H1 (cell line): Measurements from ENCODE around the gene GADL1. TPM values are rescaled to one million over a fixed set of nuclear protein-coding genes. Genes with fewer than 3 reads are reported as not detected.

Source experiments
- CTCF ChIA-PET: fragments of 300-600 bp; sonication (Branson Sonifier 250); formaldehyde crosslinking; loops from one replicate; lab custom pipeline; 2021; ENCODE audit not compliant: partially characterized antibody; lab: Charles Lee
- POLR2A ChIA-PET: fragments of 300-600 bp; sonication (Branson Sonifier 250); formaldehyde crosslinking; loops from one replicate; lab custom pipeline; 2021; ENCODE audit warnings: inconsistent platforms; ENCODE audit not compliant: partially characterized antibody; lab: Charles Lee
- DNase-seq, 2 experiments: peaks; one replicate each; pipeline versions ENCODE4 v3.0.0 to v3.0.0-alpha.2; 2010 to 2022; ENCODE audit warnings: low spot score in 2 of 2, low read depth in 1 of 2, mixed read lengths in 1 of 2
- FAIRE-seq: peaks from 2 replicates; lab custom pipeline; 2011; peaks lifted over from hg19 to GRCh38; lab: Jason Lieb, UNC
- H2AFZ ChIP-seq: 2 replicates; pipeline ENCODE4 v1.8.1; 2012; ENCODE audit warnings: low read length, inconsistent platforms
- H2AK5ac ChIP-seq: 2 replicates; pipeline ENCODE4 v1.6.1; 2013; ENCODE audit warnings: low read depth, low read length
- H2BK120ac ChIP-seq: replicated peaks from 2 replicates; pipeline ENCODE3; 2013; ENCODE audit warnings: low read depth, low read length, inconsistent platforms
- H2BK12ac ChIP-seq: 2 replicates; pipeline ENCODE4 v1.6.1; 2013; ENCODE audit warnings: low read depth, low read length
- H2BK15ac ChIP-seq: 2 replicates; pipeline ENCODE4 v1.6.1; 2013; ENCODE audit warnings: low read length
- H2BK20ac ChIP-seq: 2 replicates; pipeline ENCODE4 v1.6.1; 2013; ENCODE audit warnings: low read length
- H2BK5ac ChIP-seq: 2 replicates; pipeline ENCODE4 v1.6.1; 2013; ENCODE audit warnings: low read depth, low read length
- H3K14ac ChIP-seq: 2 replicates; pipeline ENCODE4 v1.6.1; 2013; ENCODE audit warnings: inconsistent platforms; ENCODE audit not compliant: insufficient read length
- H3K18ac ChIP-seq: 2 replicates; pipeline ENCODE4 v1.6.1; 2013; ENCODE audit warnings: low read length; ENCODE audit errors: extremely low read depth
- H3K23ac ChIP-seq: 2 replicates; pipeline ENCODE4 v1.6.1; 2013; ENCODE audit warnings: inconsistent platforms; ENCODE audit not compliant: insufficient read length
- H3K23me2 ChIP-seq: 2 replicates; pipeline ENCODE4 v1.6.1; 2013; ENCODE audit warnings: low read depth, low read length
- H3K27ac ChIP-seq: 2 replicates; pipeline ENCODE4 v1.6.1; 2011; ENCODE audit warnings: low read depth, low read length, inconsistent platforms
- H3K27me3 ChIP-seq, 4 experiments: replicated peaks in 1 of 4; 1 replicate in 1 of 4; 2 replicates in 3 of 4; pipeline versions ENCODE4 v1.6.1 to v1.8.1; 2011 to 2013; ENCODE audit warnings: low read length in 3 of 4, mild to moderate bottlenecking in 3 of 4, inconsistent platforms in 2 of 4, mixed read lengths in 2 of 4, moderate library complexity in 1 of 4; ENCODE audit not compliant: control insufficient read depth in 3 of 4, insufficient read depth in 3 of 4; ENCODE audit errors: extremely low read depth in 1 of 4
- H3K36me3 ChIP-seq, 4 experiments: 2 replicates each; pipeline versions ENCODE4 v1.6.1 to v1.8.1; 2011 to 2013; ENCODE audit warnings: mild to moderate bottlenecking in 4 of 4, low read length in 3 of 4, moderate library complexity in 2 of 4, control low read depth in 1 of 4, inconsistent platforms in 1 of 4; ENCODE audit not compliant: insufficient read depth in 4 of 4, control insufficient read depth in 2 of 4
- H3K4ac ChIP-seq: replicated peaks from 2 replicates; pipeline ENCODE3; 2013; ENCODE audit warnings: low read length, low read depth, mixed read lengths, inconsistent platforms; ENCODE audit not compliant: insufficient read length
- H3K4me1 ChIP-seq, 4 experiments: replicated peaks in 1 of 4; 1 replicate in 1 of 4; 2 replicates in 3 of 4; pipeline versions ENCODE4 v1.6.1 to v1.8.1; 2011 to 2013; ENCODE audit warnings: low read length in 3 of 4, inconsistent platforms in 2 of 4, mixed read lengths in 1 of 4; ENCODE audit not compliant: insufficient read depth in 4 of 4, control insufficient read depth in 3 of 4
- H3K4me2 ChIP-seq, 2 experiments: 2 replicates each; pipeline versions ENCODE4 v1.6.1 to v1.8.1; 2011 to 2013; ENCODE audit warnings: low read depth in 2 of 2, low read length in 2 of 2, control low read depth in 1 of 2, inconsistent platforms in 1 of 2, mild to moderate bottlenecking in 1 of 2; ENCODE audit not compliant: insufficient read depth in 1 of 2
- H3K4me3 ChIP-seq, 4 experiments: fragments of 200-600, 300-600 bp in 1 of 4; sonication (generic), shearing (Covaris generic), sonication (Bioruptor Twin) in 1 of 4; 2 replicates each; pipeline versions ENCODE4 v1.5.1 to v1.8.1; 2011 to 2016; ENCODE audit warnings: low read length in 4 of 4, low read depth in 3 of 4, control low read depth in 2 of 4, inconsistent platforms in 2 of 4, mild to moderate bottlenecking in 2 of 4, mixed read lengths in 1 of 4, moderate library complexity in 1 of 4; ENCODE audit not compliant: insufficient read depth in 2 of 4; ENCODE audit errors: extremely low read depth in 1 of 4
- H3K56ac ChIP-seq: replicated peaks from 2 replicates; pipeline ENCODE3; 2013; ENCODE audit warnings: low read depth, mild to moderate bottlenecking, mixed read lengths, low read length, inconsistent platforms; ENCODE audit not compliant: insufficient read length
- H3K79me1 ChIP-seq: 2 replicates; pipeline ENCODE4 v1.6.1; 2013; ENCODE audit warnings: low read depth, low read length, control low read depth
- H3K79me2 ChIP-seq, 2 experiments: 2 replicates each; pipeline versions ENCODE4 v1.6.1 to v1.8.1; 2012 to 2013; ENCODE audit warnings: low read length in 2 of 2, mild to moderate bottlenecking in 2 of 2, inconsistent platforms in 1 of 2; ENCODE audit not compliant: insufficient read depth in 2 of 2, control insufficient read depth in 1 of 2
- H3K9ac ChIP-seq, 4 experiments: replicated peaks in 1 of 4; 1 replicate in 1 of 4; 2 replicates in 3 of 4; pipeline versions ENCODE4 v1.6.1 to v1.8.1; 2011 to 2013; ENCODE audit warnings: low read depth in 3 of 4, low read length in 3 of 4, control low read depth in 2 of 4, mild to moderate bottlenecking in 2 of 4, moderate library complexity in 2 of 4, inconsistent platforms in 1 of 4; ENCODE audit errors: extremely low read depth in 1 of 4
- H3K9me3 ChIP-seq, 2 experiments: 2 replicates each; pipeline versions ENCODE4 v1.6.1 to v1.8.1; 2012 to 2013; ENCODE audit warnings: mild to moderate bottlenecking in 2 of 2, moderate library complexity in 2 of 2, control low read depth in 1 of 2, inconsistent platforms in 1 of 2, low read depth in 1 of 2, low read length in 1 of 2, mixed read lengths in 1 of 2; ENCODE audit not compliant: insufficient read depth in 2 of 2
- H4K20me1 ChIP-seq, 2 experiments: replicated peaks in 1 of 2; 2 replicates each; pipeline versions ENCODE3 to v1.8.1; 2011 to 2013; ENCODE audit warnings: inconsistent platforms in 2 of 2, low read length in 2 of 2, mild to moderate bottlenecking in 1 of 2; ENCODE audit not compliant: insufficient read depth in 2 of 2, control insufficient read depth in 1 of 2
- H4K5ac ChIP-seq: 2 replicates; pipeline ENCODE4 v1.6.1; 2013; ENCODE audit warnings: low read length, low read depth, mixed read lengths, inconsistent platforms; ENCODE audit not compliant: insufficient read length
- H4K8ac ChIP-seq: 2 replicates; pipeline ENCODE4 v1.8.0; 2013; ENCODE audit warnings: mild to moderate bottlenecking, moderate library complexity, low read length, inconsistent platforms; ENCODE audit not compliant: insufficient read depth; ENCODE audit errors: extremely low read depth
- H4K91ac ChIP-seq: replicated peaks from 2 replicates; pipeline ENCODE3; 2013; ENCODE audit warnings: low read length, mixed read lengths, inconsistent platforms; ENCODE audit not compliant: insufficient read length
- HDAC6 ChIP-seq: IDR thresholded peaks from one replicate; pipeline ENCODE4 v1.7.1; 2012; ENCODE audit warnings: low read depth, mild to moderate bottlenecking, inconsistent platforms, low read length, moderate library complexity
- WGBS, 2 experiments: shearing (Covaris generic) in 1 of 2; methylation state at CpG; one replicate each; pipeline versions ENCODE4 v1.1.6 to v1.1.7; 2013 to 2015; ENCODE audit warnings: low lambda C conversion rate in 2 of 2, mixed read lengths in 2 of 2, inconsistent platforms in 1 of 2, low coverage in 1 of 2, missing lambda C conversion rate in 1 of 2; ENCODE audit not compliant: insufficient replicate concordance in 2 of 2, insufficient coverage in 1 of 2, insufficient read length in 1 of 2; ENCODE audit errors: extremely low coverage in 1 of 2, missing lambda C conversion rate in 1 of 2; 5-methylcytosine and 5-hydroxymethylcytosine counted together
- polyA plus RNA-seq, 7 experiments: library from polyadenylated mRNA; depleted of rRNA in 3 of 7; stranded (reverse) in 5 of 7; unstranded in 2 of 7; fragments of >200 nt in 5 of 7; fragments of 200-250 nt in 2 of 7; gene quantifications; 1 replicate in 5 of 7; 2 replicates in 1 of 7; 4 replicates in 1 of 7; pipeline versions ENCODE4 v1.2.1 to v1.2.3, GENCODE V29; 2011 to 2013; ENCODE audit warnings: missing spikeins in 2 of 7, mixed read lengths in 2 of 7
- total RNA-seq: library from RNA; stranded (reverse); fragmentation: NEBNext Ultra II Directional; extraction: Animal tissue kit (Norgen Biotek cat#: 25700); gene quantifications from 2 replicates; pipeline ENCODE4 v1.2.1, GENCODE V29; 2021

The GADL1 gene
- total and polyA plus RNA-seq, 2 of the 8 experiments (the other 6 are each of a cell fraction or from before 2014, with no cell fraction given) = 0.03 to 0.30 TPM

DNA sequence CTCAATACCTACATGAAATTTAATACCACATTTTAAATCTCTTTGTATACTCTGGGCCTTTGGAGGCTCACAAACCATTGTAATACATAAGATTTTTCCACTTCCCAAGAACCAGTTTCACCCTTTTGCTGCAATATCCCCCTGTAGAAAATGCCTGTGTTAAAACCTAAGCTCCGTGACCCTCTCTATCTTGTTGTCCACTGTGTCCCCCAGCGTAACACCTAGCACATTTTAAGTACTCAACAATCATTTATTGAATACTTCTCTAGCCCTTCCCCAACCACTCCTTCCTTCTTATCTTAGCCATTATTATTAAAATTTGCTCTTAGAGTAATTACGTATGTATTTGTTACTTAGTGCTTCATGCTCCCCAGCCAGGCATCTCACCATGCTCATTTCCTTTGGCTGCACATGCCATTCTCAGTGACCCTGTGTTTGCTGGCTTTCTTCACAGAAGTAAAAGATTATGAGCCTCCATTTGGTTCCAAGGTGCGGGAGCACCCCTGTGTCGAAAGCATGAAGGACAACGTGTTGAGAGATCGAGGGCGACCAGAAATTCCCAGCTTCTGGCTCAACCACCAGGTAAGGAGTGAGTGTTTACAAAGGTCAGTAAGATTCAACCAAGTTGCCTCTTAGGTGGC lies 206.4 kb downstream of the GADL1 start:
- no peak overlapping the region for H3K4ac ChIP-seq
- no peaks in the 10 kb centered on the region for H3K27me3 ChIP-seq
- no peak overlapping the region for H3K14ac ChIP-seq
- peaks cover 2 to 16% (median 5%) of the 10 kb centered on the region in 4 experiments; a peak in 5 of 8 replicates for H3K36me3 ChIP-seq
- no peak overlapping the region for H2BK12ac ChIP-seq
- no peak overlapping the region for H2BK120ac ChIP-seq
- no peaks in the 10 kb centered on the region for H4K20me1 ChIP-seq
- H3K27ac ChIP-seq = no peak overlapping the region
- H3K79me2 ChIP-seq = no peaks in the 10 kb centered on the region; a peak in 1 of 4 replicates
- CTCF ChIA-PET = interaction anchor here (1.4 kb wide), 1 partner anchor 9 kb away, joined by 4 read pairs; no protein-coding TSS in a partner anchor
- POLR2A ChIA-PET = no interaction called here
- H3K18ac ChIP-seq = no peak overlapping the region
- 78% methylated on average over 8 of the region's 8 CpGs; no CpG with 5 or more reads in 1 of the 2 experiments for WGBS, 2 experiments
- no peak overlapping the region for H3K4me3 ChIP-seq
- H2BK20ac ChIP-seq = 0 out of 2 replicates have a peak overlapping the region, but pooled peaks have one; percentile 49
- no peak overlapping the region for H2AFZ ChIP-seq
- H2BK15ac ChIP-seq = no peak overlapping the region
- DNase-seq (no peak), FAIRE-seq (no peak)
- H2BK5ac ChIP-seq = no peak overlapping the region
- H2AK5ac ChIP-seq = no peak overlapping the region
- no peak overlapping the region for H3K56ac ChIP-seq
- no peaks in the 10 kb centered on the region for H3K4me1 ChIP-seq
- no peak overlapping the region for H4K91ac ChIP-seq
- no peak overlapping the region for H4K8ac ChIP-seq
- H3K79me1 ChIP-seq = no peaks in the 10 kb centered on the region
- no peaks in the 10 kb centered on the region for H3K23me2 ChIP-seq
- H3K4me2 ChIP-seq = no peak overlapping the region
- H3K9me3 ChIP-seq = no peaks in the 10 kb centered on the region
- no peak overlapping the region for H3K23ac ChIP-seq
- H4K5ac ChIP-seq = no peak overlapping the region
- H3K9ac ChIP-seq = no peak overlapping the region
- no peak for TF ChIP-seq HDAC6
